ELF-1 (cell line): ENCODE results near the gene CRACR2B.
A peak's percentile ranks its signal among the peaks of the same experiment; 100 is the strongest.

ENCODE experiments used
- DNase-seq: peaks from one replicate; pipeline ENCODE4 v3.0.0-alpha.2; 2016; ENCODE audit warnings: low read depth, low spot score

CRACR2B gene

DNA sequence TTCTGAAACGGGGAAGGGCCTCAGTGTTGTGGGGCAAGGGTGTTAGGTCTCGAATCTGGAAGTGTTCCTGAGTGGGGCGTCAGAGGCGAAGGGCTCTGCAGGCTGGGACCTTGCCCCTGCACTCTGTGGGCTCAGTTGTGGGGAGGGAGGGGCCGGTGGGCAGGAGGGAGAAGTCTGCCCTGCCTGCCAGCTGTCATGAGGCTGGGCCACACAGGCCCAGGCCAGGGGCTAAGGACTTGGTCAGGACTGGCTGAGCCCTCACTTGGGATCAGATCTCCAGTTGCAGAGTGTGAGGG, at the start of gene CRACR2B:
TSS of gene CRACR2B (plus strand) at position 23 of the 296 bp plus-strand sequence. CDS start 689 bp downstream, outside the sequence.
- DNase-seq: no peak

GRCh38 chr11:778976-779954, 48.5 kb upstream of the CRACR2B start:
- no peak for DNase-seq

- no peak for DNase-seq
These were observed 47.7 kb upstream of the CRACR2B start for GRCh38 chr11:779955-780532.

- DNase-seq: no peak
These were observed 45.2 kb upstream of the CRACR2B start for GRCh38 chr11:782264-783174.

DNA sequence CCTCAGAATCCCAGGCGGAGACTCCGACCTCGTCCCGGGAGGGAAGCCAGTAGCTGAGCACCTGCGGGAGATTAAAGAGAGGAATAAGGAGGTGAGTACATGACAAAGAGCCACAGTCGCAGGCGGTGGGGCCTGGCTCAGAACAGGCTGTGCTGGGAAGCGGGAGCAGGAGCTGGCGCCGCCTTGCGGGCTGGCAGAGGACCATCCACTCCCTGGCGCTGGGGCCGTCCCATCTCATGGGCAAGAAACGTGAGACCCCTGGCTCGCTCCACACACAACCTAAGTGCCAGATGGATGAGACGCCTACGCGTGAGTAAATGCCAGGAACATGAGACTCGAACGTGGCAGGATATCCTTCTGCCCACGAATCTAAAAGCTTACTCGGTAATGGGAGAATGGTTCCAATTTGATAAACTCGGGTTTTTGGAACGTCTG, 44.1 kb upstream of the CRACR2B start:
- DNase-seq: peak; percentile 96

DNA sequence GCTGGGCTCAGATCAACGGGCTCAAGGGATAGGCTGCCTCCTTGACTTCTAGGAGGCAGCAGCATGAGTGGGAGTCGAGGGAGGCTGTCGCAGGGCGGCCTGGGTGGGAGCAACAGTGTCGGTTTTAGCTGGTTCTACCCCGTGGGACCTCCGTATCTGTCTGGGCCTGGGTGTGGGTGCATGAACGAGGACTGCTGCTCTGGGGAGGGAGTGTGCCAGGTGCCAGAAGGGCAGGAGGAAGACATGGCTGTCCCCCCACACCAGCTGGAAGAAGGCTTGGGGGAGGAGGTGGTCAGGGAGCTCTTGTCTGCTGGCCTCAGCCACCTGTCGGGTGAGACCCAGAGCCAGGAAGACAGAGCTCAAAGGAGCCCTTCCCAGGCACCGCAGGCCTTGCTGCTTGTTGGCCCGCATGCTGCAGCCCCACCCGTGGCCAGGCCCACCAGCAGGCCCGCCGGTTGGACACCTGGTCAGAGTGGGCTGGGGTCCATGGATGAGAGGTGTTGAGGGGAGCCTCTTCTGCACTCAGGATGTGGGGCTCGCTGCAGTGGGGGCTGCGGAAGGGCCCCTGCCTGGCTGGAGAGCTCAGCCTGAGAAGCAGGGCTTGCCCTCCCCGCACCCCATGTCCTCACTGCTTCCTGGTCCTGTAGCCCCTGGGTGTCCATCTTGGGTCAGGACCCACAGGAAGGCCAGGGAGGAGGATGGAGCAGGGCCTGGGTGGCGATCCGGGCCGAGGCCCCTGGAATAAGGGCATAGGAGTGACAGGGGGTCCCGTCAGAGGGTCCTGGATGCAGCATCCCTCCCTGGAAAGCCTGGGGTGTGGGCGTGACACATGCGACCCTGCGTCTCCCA, 41.3 kb upstream of the CRACR2B start:
- DNase-seq: no peak

DNA sequence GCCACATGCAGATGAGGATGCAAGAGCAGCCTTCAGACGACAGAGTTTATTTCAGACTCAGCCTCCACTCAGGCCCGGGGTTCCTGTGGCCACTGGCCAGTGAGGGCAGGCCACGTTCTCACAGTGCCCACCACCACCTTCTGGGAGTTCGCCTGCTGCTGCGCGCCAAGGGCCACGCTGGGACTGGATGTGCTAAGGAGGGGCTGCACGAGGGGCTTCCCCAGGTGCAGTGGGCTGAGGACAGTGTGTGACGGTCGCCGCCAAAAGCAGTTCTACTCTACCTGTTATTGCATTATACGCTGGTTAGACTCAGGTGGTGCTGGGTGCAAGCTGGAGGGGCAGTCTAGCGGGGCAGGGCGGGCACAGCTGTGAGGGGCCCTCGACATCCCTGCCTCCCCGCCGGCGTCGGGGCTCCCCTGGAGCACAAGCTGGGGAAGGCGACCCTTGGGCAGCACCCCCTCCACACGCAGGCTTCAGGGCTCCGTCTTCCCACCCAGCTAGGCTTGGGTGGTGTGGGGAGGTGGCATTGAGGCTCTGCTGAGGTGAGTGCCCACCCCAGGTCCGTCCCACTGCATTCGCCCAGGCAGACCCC, 40.5 kb upstream of the CRACR2B start:
- no peak for DNase-seq

DNA sequence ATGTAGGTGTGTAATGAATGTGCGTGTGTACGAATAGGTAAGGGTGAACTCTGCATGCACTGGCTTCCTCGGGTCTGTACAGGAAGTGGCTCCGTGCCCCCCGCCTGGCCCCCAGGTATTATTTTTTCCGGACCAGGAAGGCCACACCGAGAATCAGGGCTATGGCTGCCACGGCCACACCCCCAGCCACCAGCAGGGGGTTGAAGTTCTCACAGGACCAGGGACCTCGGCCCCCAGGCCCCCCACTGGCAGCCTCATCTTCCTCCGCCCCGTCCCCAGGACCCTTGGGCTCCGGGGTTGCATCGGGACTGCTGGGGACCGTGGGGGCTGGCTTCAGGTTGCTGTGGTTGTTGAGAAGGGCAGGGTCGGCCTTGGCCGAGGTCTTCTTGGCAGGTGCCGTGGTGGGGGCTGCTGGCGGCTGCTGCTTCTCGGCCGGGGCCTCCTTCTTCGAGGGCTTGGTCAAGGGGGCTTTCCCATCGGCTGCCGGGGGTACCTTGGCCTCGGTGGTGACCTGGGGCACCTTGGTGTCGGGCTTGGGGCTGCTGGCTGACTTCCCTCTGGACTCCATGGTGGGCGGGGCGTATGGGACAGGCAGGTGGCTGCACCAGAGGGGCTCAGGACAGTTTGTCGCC, 39.6 kb upstream of the CRACR2B start:
- DNase-seq: no peak

DNA sequence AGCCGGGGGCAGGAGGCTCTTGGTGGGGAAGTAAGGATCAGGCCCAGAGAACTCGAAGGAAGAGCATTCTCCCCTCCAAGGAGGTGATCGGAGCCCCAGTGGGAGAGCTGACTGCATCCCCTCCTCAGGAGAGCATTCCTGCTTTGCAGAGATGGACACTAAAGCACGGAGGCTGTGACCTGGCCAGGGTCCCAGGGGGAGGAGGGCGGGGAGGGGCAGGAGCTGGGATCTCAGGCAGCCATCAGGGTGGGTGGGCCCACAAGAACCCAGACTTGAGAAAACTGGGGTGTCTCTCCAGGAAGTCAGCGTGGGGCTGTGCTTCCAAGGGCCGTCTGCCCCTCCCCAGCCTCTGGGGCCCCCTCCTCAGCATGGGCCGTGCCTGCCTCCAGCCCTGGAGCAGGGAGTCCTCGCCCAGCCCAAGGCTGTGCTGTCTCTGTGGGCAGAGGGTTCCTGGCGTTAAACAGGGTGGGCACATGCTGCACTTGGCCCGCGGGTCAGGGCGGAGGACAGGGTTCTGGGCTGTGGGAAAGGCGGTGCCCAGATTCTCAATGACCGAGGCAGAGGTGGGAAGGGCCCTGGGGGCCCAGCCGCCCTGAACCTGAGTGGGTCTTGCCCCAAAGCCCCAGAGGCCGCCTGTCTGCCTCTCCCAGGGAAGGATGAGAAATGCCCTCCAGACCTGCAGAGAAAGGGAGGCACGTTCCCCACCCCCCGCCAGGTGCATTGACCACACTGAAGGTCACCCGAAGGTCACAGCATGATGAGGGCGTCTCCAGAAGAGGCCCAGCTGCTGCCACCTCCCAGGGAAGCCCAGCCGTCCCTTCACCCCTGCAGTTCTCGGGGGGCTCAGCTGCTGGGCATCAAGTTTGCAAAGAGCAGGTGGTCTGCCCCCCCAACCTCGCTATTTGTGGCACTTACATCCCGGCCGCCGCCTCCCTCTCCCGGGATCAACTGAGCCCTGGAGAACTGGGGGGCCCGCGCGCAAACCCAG, 38.5 kb upstream of the CRACR2B start:
- no peak for DNase-seq

DNA sequence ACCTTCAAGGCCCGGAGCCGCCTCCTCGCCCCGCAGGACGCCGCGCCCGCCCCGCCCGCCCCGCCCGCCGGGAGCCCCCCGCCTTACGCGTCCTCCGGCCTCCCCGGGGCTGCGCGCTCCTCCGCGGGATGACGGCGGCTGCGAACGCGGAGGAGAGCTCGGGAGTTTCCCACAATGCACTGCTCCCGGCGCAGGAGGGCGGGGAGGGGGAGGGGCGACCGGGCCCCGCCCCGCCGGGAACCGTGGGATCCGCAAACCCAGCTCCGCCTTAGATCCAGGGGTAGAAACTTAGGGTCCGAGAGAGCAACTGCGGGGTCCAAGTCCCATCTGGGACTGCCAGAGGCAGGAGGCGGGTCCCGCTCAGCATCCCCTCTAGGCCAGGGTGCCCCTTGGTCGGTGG, 37.8 kb upstream of the CRACR2B start, which contains the start of gene CEND1:
TSS of gene CEND1 (minus strand) at position 148 of the 400 bp plus-strand sequence. CDS start 1,514 bp downstream, outside the sequence.
- no peak for DNase-seq

DNA sequence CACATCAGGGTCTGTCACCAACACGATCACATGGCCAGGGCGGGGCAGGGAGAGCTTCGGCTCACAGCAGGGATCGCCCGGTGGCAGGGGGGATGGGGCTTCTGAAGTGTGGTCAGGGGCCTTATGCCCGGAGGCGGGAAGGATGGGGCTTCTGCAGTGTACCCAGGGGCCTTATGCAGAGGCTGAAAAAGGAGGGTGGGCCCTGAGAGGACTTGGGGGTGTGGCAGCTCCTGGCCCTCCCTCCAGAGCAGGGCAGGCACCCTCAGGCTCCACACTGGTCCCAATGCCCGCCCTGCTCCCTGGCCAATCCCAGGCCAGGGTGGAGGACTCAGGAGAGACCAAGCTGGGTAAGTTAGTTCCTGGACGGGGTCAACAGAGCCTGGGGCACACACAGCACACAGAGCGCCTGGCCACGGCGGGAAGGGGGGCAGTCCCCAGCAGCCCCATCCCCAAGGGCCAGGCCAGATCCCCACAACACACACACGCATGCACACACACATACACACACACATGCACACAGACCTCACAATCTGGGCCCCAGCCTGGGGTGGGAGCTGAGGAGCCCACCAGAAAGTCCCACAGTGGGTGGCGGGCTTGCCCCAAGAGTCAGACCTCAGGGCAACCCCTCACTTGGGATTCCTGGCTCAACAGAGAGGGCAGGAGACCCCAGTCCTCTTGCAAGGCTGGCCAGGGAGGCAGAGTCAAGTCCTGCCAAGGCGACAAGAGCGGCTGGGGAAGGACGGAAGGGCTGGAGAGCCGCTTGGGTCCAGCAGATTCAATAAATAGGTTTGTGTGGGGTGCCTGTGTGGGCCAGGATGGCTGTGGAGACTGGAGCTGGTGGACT, 36.8 kb upstream of the CRACR2B start:
- peak; percentile 83 for DNase-seq

DNA sequence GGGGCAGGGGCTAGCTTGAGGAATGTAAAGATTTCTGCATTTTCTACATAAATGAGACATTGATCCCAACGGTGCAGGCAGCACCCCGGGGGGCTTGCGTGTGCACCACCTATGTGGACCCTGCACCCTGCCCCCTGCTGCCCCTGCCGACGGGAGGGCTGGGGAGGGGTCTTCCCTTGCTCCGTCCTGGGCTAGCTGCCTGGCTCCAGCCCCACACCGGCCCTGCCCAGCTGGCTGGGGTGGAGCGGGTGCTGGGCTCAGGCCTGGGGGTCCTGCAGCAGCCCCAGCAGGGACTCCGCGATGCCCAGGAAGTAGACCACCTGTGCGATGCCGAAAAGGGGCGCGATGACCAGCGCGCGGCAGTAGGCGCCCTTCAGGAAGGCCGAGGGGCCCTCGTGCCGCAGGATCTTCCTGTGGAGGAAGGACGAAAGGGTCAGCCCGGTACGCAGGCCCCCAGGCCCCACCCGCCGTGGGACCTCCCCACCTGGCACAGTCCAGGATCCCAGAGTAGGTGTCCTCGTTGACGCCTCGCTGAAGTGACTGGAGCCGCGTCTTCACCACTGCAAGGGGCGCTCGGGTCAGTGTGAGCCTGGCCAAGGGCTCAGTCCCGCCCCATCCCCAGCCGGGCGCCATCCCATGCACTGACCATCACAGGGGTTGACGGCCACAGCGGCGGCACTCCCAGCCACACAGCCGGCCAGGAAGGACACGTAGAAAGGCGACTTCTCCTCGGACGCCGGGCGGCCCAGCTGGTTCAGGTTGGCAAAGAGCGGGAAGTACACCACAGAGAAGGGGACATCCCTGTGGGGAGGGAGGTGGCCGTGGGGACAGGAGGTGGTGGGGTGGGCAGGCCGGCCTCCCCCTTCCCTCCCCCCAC, 35.8 kb upstream of the CRACR2B start:
- no peak for DNase-seq

DNA sequence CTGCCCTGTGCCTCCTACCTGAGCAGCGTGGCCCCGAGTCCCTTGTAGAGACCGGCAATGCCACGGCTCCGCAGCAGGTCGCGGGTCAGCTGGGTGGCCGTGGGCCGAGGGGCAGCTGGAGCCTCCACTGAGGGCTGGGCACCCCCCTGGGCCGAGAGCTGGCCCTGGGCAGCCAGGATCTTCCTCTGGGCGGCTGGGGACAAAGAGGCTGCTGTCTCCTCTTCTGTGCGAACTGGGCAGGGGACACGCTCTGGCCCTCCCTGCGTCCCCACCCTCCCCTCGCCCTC, 35.2 kb upstream of the CRACR2B start:
- no peak for DNase-seq

DNA sequence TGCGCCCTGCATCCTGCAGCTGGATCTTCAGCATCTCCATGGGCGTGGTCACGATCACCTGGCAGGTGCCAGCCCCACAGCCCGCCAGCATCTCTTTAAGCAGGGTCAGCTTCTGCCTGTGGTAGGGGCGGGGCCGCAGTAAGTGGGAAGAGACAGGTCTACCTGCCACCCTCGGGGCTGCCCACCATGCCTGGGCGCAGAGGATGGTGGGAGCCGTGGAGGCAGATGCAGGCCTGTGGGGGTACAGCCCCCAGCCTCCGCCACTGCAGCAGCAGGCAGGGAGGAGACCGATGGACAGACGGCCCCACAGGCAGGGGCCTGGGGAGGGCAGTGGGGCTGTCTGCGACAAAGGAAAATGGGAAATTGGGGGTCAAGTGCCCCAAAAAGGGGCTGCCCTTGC, 34.8 kb upstream of the CRACR2B start:
- no peak for DNase-seq

GRCh38 chr11:793556-793955, 34.2 kb upstream of the CRACR2B start:
- no peak for DNase-seq

GRCh38 chr11:794013-794765, 33.5 kb upstream of the CRACR2B start:
- DNase-seq: no peak
